ENCODE measurements around the gene QPCTL.

- TF ChIP-seq CTCF (IDR thresholded peaks at IDR 0.05) (no peak), POLR2A (IDR thresholded peaks at IDR 0.05) (no peak)
These were observed 18.1 kb downstream of the QPCTL start for GRCh38 chr19:45710356-45711130.

All from prostate gland (tissue), 2 donors.